NCI-H1694 (cell line): ENCODE results near the gene FRMPD4.
"Not testable (repeated sequence)": the region's sequence is repeated elsewhere in the genome, so short reads cannot be mapped to it uniquely, and the experiment has no call there.

Source experiments
- DNase-seq: peaks from one replicate; lab custom pipeline; 2025; lab: John Stamatoyannopoulos, UW

The FRMPD4 gene

DNA sequence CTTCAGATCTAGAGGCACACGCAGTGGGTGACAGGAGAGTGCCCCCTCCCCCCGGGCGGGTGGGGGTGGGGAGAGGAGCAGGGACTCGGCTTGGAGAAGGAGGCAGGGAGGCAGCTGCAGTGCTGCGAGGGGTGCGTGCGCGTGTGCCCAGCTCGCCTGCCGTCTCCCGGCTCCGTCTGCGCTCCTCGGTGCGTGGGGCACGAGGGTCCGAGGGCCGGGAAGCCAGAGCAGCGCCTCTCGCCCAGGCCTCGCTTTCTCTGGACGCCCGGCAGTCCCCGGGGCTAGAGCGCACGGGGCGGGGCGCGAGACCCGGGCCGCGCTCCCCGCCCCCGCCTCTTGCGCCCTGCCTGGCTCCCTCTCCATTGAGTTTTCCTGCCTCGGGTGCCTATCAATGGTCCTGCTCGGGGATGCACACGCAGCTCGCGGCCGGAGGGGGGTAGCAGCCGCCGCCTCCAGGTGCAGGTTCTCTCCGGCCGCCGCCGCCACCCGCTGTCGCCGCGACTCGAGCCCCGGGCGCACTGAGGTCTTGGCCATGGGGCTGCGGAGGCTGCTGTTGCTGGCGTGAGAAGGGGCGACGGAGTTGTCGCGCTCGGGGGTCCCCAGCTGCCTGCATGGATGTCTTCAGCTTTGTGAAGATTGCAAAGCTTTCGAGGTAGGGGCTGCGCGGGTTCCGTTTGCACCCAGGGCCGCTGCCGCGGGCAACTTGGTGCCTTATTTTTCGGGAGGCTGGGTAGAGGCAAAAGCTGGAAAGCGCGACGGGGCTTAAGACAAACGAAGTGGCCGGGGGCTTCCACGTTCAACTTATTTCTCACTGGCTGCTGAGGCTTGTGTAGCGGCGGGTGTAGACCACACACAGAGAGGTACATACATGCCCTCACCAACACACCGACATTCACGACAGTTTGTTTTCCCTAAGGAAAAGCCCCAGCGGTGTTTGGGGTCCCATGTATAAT, at the start of gene FRMPD4:
Gene FRMPD4 (plus strand): TSS at position 113 of the 953 bp plus-strand sequence. CDS start 499 bp downstream, at position 612.
- DNase-seq, result no peak

DNA sequence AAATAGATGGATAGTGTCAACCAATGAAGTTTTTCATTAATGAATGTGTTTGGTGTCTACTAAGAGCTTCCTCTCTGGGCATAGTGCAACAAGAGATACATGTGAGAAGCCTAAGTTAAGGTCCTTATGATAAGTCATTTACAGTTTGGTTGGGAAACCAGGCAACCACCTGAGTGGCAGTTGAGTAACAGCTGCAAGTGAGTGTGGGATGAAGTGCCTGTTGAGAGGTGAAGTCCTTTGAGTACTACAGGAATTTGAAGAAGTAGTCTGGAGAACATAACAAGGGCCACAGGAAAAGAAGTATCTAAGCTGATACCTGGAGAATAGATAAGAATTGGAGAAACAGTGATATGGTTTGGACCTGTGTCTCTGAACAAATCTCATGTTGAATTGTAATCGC, 48.5 kb upstream of the FRMPD4 start:
- no peak for DNase-seq

DNA sequence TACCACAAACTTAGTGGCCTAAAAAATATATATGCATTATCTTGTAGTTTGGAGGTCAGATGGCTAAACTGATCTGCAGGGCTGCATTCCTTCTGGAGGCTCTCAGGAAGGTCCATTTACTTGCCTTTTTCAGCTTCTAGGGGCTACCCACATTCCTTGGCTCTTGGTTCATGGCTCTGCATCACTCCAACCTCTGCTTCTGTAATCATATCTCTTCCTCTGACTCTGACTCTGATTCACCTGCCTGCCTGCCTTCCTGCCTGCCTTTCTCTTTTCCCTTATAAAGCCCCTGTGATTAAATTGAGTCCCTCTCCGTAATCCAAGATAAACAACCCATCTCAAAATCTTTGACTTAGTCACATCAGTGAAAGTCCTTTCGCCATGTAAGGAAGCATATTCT, 25.0 kb upstream of the FRMPD4 start:
- DNase-seq, result no peak

DNA sequence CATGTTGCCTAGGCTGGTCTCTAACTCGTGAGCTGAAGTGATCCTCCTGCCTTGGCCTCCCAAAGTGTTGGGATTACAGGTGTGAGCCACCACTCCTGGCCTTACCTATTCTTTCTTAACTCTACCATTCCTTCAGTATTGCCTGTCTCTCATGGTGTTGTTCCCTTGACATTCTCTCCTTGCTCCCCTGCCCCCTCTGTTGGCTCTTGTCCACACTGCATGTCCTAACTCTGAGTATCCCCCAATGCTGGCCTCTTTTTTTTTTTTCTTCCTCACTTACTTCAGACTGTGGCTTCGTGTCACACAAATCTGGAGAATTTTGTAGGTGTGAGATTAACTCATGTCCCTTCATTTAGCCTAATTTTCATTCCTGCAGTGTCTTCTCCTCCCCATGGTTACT, 22.9 kb upstream of the FRMPD4 start:
- DNase-seq, result no peak

DNA sequence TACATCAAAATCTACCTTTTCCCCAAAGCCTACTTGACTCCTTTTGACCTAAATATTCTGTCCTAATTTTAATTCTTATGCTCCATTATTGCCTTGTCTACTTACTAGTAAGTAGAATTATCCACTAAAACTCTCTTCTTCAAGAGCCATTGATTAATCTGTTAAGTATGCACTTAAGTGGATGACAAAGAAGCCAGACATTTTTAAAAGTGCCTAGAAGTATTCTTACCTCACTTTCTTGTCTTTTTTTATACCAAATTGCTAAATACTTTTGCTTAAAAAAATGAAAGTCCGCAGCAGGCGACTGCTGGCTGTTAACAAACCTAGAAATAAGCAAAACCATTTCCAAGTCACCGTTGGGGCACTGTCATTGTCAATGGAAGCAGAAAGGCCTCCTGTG, 20.1 kb upstream of the FRMPD4 start:
- no peak for DNase-seq

DNA sequence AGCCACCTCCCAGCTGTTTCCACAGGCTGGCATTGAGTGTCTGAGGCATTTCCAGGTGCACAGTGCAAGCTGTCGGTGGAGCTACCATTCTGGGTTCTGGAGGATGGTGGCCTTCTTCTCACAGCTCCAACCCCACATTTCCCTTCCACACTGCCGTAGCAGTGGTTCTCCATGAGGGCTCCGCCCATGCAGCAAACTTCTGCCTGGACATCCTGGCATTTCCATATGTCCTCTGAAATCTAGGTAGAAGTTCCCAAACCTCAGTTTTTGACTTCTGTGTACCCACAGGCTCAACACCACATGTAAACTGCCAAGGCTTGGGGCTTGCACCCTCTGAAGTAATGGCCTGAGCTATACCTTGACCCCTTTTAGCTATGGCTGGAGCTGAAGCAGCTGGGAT, 10.3 kb upstream of the FRMPD4 start:
- no peak for DNase-seq

DNA sequence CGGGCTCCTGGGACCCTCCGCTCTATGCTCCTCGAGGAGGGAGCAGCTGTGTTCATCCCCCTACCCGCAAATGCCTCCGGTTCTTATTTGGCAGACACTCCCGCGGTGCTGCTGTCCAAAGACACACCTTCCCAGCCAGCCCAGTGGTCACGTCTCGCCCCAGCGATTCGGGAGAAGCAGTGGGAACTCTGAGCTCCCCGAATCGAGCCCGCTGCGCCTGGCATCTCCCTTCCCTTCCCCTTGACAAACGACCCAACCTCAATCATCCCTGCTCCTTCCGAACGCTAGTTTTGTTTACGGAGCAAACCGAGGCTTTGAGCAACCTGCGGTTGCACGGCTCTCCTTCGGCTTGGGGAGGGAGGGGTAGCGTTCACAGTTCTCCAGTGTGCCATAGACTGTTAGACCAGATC, 317 bp upstream of the FRMPD4 start:
- no peak for DNase-seq

DNA sequence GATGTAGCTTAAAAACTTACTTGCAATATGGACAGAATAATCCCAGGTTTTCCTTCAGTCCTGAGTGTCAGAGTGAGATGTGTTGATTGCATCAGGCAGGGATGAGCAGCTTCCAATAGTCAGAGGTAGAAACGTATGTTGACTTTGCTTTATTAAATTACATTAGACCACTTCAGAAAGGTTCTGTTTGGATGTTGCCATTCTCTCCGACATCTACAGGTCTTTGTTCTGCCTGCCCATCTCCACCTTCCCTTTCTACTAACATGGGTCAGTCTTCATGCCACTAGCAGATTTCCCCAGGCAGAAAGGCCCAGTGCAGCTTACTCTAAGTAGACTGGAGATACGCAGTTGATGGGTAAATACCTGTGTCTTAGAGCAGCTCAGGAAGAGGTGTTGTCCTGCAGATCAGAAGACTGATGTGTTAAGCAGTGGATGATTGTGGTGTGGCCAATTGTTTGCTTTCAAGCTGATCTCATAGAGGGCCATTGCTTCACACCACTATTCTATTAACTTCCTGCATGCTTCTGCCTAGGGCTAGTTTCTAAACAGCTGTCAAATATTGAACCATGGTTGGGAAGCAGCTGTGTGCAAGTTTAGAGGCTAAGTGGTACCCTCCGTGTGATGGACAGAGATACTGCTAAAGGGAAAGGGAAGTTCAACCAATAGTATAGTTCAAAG, 1.8 kb downstream of the FRMPD4 start:
- DNase-seq, result no peak

DNA sequence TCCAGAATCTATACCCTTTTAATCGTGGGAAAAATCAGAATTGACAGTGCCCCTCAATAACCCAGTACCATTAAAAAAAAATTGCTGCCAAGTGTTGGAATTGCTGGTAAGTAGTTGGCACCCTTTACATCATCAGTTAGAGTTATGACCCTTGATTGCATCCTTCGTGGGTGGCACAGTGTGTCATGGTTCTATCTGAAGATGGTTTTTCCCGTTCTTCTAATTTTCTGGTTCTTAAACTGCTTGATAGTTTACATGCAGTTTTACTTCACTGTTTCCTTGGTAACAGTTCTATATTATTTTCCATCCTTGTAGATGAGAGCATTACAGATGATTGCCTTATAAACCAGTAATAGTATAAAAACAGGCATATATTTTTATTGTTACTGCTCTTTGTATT, 3.2 kb downstream of the FRMPD4 start:
- no peak for DNase-seq

DNA sequence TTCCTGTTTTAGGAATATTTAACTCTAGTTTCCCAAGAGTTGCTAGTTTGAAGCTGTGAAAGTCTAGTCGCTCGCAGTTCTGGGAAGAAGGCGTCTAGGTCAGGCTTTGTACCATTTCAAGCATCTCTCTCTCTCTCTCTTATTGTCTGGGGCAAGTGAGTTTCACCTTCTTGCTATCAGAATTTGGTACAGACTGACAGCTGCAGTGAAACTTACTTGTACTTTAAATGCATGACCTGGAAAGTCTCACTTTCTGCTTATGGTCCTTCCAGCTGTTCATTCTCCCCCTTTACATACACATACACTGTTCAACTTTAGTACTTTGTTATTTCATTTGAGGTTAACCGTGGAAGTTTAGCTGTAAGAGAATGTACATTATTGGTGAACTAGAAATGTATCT, 4.4 kb downstream of the FRMPD4 start:
- no peak for DNase-seq

DNA sequence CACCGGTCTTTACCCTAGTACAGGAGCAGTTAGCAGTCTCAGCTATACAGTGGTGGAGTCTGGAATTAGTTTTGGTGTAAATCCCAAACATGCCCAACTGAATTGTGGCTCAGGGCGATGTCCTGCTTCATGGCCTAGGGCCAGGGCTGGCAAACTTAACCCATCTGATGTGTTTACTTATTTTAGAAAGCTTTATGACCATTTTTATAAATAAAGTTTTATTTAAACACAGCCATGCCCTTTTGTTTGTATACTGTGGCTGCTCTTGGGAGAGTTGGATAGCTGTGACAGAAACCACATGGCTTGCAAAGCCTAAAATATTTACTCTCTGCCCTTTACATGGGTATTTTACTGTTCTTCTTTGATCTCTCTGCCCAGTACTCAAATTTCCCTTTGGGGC, 7.1 kb downstream of the FRMPD4 start:
- no peak for DNase-seq

DNA sequence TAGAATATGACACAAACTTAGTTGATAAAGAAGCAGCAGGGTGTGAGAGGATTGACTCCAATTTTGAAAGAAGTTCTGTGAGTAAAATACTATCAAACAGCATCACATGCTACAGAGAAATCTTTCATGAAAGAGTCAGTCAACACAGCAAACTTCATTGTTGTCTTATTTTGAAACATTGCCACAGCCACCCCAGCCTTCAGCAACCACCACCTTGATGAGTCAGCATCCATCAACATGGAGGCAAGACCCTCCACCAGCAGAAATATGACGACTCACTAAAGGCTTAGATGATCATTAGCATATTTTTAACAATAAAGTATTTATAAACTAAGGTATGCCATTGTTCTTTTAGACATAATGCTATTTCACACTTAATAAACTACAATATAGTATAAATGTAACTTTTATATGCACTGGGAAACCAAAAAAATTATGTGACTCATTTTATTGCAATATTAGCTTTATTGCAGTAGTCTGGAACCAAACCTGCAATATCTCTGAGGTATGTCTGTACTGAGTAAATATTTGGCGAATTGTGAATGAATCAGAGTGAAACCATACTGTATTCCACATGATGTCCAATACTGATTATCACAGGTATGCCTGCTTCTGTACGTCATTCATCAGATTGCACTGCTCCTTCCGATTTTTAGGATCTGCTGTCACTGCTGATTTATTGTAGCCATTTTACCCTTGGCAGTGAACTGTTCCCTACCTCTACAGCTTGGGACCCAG, 11.6 kb downstream of the FRMPD4 start:
- no peak for DNase-seq

DNA sequence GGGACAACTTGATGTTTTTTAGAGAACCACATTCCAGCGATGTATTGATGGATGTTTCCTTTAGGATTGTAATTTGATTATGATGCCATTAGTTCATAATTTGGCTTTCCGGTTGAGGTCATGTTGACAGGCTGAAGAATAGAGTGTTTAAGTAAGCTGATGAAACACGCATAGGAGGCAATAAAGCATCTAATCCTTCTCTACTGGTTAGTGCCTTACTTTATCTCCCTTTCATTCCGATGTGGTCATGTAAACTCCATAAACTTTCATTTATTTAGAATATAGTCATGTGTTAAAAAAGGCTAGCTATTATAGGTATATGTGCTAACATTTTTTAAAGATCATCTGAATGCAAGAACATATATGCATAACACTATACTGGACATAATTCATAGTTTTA, 15.0 kb downstream of the FRMPD4 start:
- no peak for DNase-seq

DNA sequence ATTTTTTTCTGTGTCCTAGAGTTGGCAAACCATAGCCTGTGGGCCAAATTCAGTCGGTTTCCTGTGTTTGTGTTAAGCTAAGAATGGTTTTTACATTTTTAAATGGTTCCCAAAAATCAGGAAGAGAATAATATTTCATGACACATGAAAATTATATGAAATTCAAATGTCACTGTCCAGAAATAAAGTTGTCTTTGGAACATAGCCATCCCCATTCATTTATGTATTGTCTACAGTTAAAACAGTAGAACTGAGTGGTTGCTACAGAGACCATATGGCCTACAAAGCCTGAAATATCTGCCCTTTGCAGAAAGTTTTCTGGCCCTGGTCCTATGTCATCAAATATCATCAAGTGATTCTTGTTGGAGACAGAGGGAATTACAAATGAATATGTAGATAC, 15.5 kb downstream of the FRMPD4 start:
- no peak for DNase-seq

DNA sequence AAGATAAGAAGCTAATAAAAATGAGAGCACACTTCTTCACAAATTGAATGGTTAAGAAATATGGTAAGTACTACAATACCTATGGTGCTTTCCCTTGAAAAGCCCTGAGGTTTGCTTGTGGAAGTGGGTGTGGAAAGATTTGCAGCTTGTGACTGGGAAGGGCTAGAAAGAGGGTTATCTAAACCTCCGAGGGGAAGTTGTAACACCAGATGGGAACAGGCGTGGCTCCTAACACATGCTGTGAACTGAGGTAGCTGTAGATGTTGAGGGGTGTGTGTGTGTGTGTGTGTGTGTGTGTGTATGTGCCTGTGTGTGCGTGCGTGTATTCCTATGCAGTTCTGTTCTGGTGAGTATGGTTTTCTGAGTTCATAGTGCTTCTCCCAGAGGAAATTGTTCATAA, 21.5 kb downstream of the FRMPD4 start:
- no peak for DNase-seq

DNA sequence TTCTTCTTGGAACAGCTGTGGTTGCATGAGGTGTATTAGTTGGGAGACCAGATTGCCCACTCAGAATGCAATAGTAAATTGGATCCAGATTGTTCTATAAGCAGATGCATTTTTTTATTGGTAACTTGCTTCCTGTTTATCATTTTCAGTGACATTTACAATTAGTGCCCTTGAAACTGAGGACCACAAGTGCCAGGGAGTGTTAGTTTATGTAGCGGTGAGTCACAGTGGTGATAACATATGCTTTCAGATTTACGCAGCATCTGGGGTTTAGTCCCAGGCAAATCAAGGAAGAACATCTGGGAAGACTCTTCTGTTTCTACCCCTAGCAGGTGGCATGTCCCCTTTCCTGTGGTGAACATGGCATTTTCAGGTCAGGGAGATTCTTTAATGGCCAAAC, 24.1 kb downstream of the FRMPD4 start:
- no peak for DNase-seq

DNA sequence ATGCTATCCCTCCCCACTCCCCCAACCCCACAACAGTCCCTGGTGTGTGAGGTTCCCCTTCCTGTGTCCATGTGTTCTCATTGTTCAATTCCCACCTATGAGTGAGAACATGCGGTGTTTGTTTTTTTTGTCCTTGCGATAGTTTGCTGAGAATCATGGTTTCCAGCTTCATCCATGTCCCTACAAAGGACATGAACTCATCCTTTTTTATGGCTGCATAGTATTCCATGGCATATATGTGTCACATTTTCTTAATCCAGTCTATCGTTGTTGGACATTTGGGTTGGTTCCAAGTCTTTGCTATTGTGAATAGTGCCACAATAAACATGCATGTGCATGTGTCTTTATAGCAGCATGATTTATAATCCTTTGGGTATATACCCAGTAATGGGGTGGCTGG, 25.9 kb downstream of the FRMPD4 start:
- DNase-seq, result not testable (repeated sequence)

DNA sequence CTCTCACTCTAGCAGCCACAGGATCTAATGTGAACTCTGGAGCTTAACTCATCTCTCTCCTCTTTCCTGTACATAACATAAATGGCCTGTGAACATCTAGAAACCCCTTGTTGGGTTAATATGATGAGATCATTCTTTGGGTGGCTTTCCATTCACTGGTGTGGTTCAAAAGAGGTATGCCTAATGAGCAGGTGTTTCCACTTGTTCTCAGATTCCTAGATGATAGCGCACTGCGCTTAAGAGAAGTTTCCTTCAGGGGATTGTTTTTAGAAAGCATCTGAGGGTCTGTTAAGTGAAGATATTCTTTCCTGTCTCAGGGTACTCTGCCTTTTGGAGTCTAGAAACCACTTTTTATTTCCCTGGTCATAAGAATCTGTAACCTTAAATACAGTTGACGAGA, 32.5 kb downstream of the FRMPD4 start:
- DNase-seq, result no peak

DNA sequence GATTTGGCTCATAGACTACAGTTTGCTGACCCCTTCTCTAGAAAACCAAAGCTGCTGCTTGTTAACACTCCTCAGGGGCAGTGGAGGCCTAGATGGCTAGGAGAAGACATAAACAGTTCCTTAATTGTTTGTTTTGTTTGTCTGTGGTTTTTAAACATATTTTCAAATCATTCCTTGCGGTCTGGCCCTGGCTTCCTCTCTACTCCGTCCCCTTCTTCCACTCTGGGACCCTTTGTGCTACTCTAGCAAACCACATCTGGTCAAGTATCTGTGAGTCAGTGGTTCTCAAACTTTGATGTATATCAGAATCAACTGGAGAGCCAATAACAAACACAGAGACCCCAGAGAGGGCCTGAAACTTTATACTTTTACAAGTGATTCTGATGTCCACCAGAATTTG, 36.1 kb downstream of the FRMPD4 start:
- no peak for DNase-seq

DNA sequence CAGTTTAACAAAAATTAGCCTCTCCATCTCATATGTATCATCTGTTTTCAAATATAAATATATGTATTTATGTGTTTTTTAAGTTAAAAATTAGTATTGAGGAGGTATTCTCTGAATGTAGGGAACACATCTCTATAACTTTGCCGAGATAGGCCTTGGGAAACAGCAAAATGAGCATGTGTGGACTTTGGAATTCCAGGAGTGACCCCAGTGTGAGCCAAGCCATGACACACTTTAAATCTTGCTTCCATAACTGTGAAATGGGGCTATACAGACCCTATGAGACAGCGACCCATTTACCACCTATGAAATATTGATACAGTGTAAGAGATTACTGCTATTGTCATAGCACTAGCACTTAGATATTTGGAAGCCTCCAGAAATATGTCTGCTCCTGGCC, 58.8 kb downstream of the FRMPD4 start:
- no peak for DNase-seq

DNA sequence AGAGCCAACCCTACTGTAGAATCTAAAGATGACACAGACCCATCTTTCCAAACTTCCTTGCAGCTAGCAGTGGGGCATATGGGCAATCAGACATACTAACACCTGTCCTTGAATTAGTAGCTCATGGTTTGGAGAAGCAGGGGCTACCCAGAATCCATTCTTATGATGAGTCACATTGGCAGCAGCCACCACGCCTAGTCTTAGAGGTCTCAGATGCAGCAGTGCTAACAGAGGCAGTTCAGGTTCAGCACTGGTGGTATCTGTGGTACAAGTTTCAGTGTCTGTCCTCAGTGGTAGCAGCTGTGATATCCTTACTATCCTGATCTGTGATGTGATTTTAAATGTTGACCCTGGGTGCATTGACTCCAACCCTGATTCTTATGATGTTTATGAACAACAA, 68.1 kb downstream of the FRMPD4 start:
- no peak for DNase-seq

DNA sequence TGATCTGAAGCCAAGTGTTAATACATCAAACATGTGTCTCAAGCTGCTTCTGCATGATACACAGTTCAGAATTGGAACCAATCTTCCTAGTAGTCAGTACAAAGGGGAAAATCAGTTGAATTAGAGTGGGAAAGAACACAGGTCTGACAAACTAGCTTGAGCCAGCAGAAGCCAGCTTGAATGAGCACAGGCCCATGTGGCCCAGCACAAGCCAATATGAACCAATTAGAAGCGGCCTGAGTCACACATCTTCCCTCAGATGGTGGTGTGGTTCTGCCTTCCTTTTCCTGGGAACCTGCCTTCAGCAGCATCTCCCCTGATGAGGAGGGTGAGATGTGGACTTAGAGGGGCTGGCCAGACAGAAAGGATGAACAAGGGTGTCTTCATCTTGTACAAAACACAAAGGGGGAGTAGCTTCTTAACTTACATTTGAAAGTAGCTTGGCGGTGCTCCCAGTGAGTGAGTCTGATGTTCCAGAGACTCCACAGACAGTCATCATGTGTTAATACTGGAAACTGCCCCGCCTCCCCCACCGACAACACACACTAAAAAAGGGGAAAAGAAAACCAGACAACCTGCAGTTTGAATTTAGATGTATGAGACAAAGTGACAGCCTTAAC, 72.0 kb downstream of the FRMPD4 start:
- DNase-seq, result no peak
